GM06990 (cell line): Measurements from ENCODE around the gene SENP2.
"Not testable (repeated sequence)": the region's sequence is repeated elsewhere in the genome, so short reads cannot be mapped to it uniquely, and the experiment has no call there.

Experiments
- DNase-seq: peaks from one replicate; pipeline ENCODE4 v3.0.0-alpha.2; 2011; ENCODE audit not compliant: insufficient read length; ENCODE audit errors: extremely low read depth
- H3K27me3 ChIP-seq: replicated peaks from 2 replicates; pipeline ENCODE4 v1.6.0; 2011; ENCODE audit warnings: low read length; ENCODE audit not compliant: control insufficient read depth, insufficient read depth
- H3K36me3 ChIP-seq: 2 replicates; pipeline ENCODE4 v1.5.1; 2011; ENCODE audit warnings: low read length; ENCODE audit not compliant: control insufficient read depth, insufficient read depth
- H3K4me3 ChIP-seq: replicated peaks from 2 replicates; pipeline ENCODE4 v1.5.1; 2011; ENCODE audit warnings: low read depth, mild to moderate bottlenecking, control low read depth, low read length
- TF ChIP-seq, protein P1 (sequence below): IDR thresholded peaks from 2 replicates; pipeline ENCODE4 v1.5.1; 2011; ENCODE audit warnings: low read length, control low read depth, mild to moderate bottlenecking, inconsistent platforms; ENCODE audit not compliant: insufficient read depth, poor library complexity, severe bottlenecking

The SENP2 gene

DNA sequence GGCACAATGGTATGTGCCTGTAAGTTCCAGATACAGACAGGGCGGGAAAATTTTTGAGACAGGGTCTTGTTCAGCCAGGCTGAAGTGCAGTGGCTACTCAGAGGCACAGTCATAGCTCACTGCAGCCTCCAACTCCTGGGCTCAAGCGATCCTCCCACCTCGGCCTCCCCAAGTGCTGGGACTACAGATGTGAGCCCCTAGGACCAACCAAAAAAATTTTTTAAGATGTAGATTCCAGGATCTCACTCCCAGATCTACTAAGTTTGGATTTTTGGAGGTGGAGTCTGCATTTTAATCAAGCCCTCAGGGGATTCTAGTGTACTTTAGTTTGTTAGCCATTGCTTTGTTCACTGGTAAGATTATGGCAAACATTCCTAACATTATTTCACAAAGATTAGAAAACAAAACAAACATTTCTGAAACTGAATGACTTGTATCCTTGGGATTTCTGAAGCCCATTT lies 36.4 kb upstream of the SENP2 start:
- no peak for DNase-seq
- H3K27me3 ChIP-seq = no peaks in the 10 kb centered on the region
- no peaks in the 10 kb centered on the region for H3K36me3 ChIP-seq
- no peak overlapping the region for H3K4me3 ChIP-seq
- TF ChIP-seq, protein P1, sequence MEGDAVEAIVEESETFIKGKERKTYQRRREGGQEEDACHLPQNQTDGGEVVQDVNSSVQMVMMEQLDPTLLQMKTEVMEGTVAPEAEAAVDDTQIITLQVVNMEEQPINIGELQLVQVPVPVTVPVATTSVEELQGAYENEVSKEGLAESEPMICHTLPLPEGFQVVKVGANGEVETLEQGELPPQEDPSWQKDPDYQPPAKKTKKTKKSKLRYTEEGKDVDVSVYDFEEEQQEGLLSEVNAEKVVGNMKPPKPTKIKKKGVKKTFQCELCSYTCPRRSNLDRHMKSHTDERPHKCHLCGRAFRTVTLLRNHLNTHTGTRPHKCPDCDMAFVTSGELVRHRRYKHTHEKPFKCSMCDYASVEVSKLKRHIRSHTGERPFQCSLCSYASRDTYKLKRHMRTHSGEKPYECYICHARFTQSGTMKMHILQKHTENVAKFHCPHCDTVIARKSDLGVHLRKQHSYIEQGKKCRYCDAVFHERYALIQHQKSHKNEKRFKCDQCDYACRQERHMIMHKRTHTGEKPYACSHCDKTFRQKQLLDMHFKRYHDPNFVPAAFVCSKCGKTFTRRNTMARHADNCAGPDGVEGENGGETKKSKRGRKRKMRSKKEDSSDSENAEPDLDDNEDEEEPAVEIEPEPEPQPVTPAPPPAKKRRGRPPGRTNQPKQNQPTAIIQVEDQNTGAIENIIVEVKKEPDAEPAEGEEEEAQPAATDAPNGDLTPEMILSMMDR = no peak

DNA sequence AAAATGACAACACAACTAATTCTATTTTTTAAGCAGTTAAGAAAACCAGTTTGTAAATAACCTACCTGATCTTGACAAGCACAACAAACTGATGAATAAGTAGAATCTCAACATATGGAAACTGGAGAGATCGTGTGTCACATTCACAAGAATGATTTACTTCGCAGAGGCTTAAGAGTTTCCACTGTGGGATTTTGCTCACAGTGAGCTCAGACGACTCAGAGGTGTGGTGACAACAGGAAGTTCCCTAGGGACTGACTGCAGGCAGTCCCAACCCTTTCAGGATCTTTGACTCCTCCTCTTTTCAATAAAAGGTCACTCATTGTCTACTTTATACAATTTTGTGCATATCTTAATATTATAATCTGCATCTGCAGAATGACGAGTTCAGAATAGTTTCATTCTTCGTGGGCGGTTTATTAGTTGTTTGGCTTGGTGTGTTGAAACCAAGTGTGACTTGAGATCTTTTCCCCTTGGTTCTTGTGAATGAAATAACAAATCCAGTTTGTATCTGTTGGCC lies 33.7 kb upstream of the SENP2 start, which contains the start of gene LIPH:
LIPH (minus strand) TSS at position 231 of the 520 bp plus-strand sequence; CDS start at position 114, 117 bp downstream.
- peak within 1 kb of the TSS; percentile 59 for H3K4me3 ChIP-seq
- DNase-seq = no peak
- H3K27me3 ChIP-seq = no peaks in the 10 kb centered on the region
- TF ChIP-seq, protein P1 = no peak
- no peaks in the 10 kb centered on the region for H3K36me3 ChIP-seq

DNA sequence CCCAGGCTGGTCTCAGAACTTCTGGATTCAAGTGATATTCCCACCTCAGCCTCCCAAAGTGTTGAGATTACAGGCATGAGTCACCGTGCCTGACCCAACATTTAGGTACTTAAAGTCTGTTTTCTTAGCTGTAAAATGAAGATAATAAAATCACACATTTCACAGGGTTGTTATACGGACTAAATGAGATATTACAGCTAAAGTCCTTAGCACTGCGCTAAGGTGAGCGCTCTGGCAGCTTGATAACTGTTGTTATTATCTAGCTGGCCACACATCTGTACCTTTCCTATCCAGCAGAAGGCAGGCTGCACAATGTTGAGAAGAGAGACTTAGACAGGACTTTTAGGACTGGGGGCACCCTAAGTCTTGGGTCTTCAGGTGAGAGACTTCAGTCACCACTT lies 31.0 kb upstream of the SENP2 start:
- Histone ChIP-seq H3K4me3 (no peak overlapping the region), H3K27me3 (no peaks in the 10 kb centered on the region), H3K36me3 (no peaks in the 10 kb centered on the region)
- TF ChIP-seq, protein P1 = no peak
- no peak for DNase-seq

DNA sequence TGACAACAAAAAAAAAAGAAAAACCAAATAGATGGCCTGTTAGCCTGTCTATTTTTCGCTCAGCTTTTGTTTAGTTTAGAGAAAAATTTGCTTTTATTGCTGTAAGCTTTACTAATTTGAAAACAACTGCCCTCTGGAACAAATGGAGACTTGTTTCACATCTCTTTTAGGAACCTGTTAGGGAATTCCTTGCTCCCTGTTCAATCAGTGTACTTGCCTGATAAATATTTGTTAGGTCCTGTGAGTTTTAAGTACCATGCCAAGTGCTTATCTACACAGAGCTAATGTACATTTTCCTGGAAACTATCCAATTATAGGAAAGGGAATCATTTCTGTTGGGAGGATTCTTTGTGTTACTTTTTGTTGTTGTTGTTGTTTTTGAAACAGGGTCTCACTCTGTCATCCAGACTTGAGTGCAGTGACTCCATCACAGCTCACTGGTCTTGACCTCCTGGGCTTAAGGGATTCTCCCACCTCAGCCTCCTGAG lies 30.2 kb upstream of the SENP2 start:
- no peak for DNase-seq
- no peak overlapping the region for H3K4me3 ChIP-seq
- no peaks in the 10 kb centered on the region for H3K27me3 ChIP-seq
- TF ChIP-seq, protein P1 = no peak
- no peaks in the 10 kb centered on the region for H3K36me3 ChIP-seq

DNA sequence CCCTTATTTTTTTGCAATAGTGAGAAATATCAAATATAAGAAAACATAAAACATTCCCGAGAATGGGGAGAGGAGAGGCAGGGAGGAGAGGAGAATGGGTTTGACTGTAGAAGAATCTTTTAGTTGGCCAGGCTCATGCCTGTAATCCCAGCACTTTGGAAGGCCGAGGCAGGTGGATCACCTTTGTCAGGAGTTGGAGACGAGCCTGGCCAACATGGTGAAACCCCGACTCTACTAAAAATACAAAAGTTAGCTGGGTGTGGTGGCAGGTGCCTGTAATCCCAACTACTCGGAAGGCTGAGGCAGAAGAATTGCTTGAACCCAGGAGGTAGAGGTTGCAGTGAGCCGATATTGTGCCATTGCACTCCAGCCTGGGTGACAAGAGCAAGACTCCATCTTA lies 29.5 kb upstream of the SENP2 start:
- H3K4me3 ChIP-seq, H3K27me3 ChIP-seq, DNase-seq, H3K36me3 ChIP-seq: not testable (repeated sequence)

DNA sequence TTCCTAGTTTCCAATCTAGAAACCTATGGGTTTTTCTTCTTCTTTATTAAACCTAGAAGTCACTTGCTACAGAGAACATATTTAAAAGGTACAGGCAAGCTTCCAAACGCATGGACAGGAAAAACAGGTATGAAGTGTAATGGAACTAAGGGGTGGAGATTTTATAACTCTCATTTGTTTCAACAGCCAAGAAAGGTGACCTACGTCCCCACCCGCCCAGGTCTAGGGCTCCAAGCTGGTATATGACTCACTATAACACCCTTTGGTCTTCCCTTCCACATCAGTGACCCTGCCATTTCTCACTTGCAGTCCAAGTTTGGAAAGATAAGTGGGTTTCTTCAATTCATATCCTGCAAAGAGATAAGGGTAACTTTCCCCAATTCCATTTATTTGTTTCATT lies 27.7 kb upstream of the SENP2 start:
- no peaks in the 10 kb centered on the region for H3K27me3 ChIP-seq
- TF ChIP-seq, protein P1 = no peak
- no peak for DNase-seq
- H3K36me3 ChIP-seq = no peaks in the 10 kb centered on the region
- H3K4me3 ChIP-seq = no peak overlapping the region
